ENCODE measurements around the gene SYT5. TPM values are rescaled to one million over a fixed set of nuclear protein-coding genes. Genes with fewer than 3 reads are reported as not detected.

Gene SYT5
- total and polyA plus RNA-seq, 2 donors (not counting 1 experiment from before 2014, with no cell fraction given) = 0.05 to 0.50 TPM

DNA sequence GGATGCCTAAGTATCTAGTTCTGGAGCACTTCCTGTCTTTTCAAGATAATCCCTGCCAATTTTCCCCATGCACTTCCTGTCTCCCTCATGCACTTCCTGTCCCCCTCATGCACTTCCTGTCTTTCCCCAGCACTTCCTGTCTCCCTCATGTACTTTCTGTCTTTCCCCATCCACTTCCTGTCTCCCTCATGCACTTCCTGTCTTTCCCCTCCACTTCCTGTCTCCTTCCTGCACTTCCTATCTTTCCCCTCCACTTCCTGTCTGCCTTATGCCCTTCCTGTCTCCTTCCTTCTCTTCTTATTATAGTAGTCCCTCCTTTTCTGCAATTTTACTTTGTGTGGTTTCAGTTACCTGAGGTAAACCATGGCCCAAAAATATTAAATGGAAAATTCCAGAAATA is 28.1 kb downstream of the SYT5 start:
- TF ChIP-seq, protein P1, sequence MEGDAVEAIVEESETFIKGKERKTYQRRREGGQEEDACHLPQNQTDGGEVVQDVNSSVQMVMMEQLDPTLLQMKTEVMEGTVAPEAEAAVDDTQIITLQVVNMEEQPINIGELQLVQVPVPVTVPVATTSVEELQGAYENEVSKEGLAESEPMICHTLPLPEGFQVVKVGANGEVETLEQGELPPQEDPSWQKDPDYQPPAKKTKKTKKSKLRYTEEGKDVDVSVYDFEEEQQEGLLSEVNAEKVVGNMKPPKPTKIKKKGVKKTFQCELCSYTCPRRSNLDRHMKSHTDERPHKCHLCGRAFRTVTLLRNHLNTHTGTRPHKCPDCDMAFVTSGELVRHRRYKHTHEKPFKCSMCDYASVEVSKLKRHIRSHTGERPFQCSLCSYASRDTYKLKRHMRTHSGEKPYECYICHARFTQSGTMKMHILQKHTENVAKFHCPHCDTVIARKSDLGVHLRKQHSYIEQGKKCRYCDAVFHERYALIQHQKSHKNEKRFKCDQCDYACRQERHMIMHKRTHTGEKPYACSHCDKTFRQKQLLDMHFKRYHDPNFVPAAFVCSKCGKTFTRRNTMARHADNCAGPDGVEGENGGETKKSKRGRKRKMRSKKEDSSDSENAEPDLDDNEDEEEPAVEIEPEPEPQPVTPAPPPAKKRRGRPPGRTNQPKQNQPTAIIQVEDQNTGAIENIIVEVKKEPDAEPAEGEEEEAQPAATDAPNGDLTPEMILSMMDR (conservative IDR thresholded peaks at IDR 0.05 in 1 of 2, IDR thresholded peaks at IDR 0.05 in 1 of 2; ENCODE audit: low read depth in 1 of 2, low read length in 2 of 2) = no peak
- no peak for TF ChIP-seq EZH2 (IDR thresholded peaks at IDR 0.05; ENCODE audit: low read length, missing control alignments)
- H3K9ac ChIP-seq (ENCODE audit: insufficient read depth, low read length) = no peak overlapping the region
- no peaks in the 10 kb centered on the region for H3K36me3 ChIP-seq (ENCODE audit: control insufficient read depth, insufficient read depth, low read length)
- H3K27ac ChIP-seq (ENCODE audit: insufficient read depth, low read length) = no peak overlapping the region
- H2AFZ ChIP-seq (ENCODE audit: low read length) = peak overlapping the region; percentile 34
- H4K20me1 ChIP-seq (ENCODE audit: control insufficient read depth, extremely low read depth, insufficient read depth, low read length) = no peaks in the 10 kb centered on the region
- H3K9me3 ChIP-seq (ENCODE audit: control insufficient read depth, insufficient read depth, low read depth, low read length) = no peaks in the 10 kb centered on the region
- DNase-seq (ENCODE audit: low read depth in 2 of 2) = no peak
- H3K79me2 ChIP-seq (ENCODE audit: control insufficient read depth, insufficient read depth, low read length) = no peaks in the 10 kb centered on the region
- H3K27me3 ChIP-seq (ENCODE audit: control insufficient read depth, insufficient read depth, low read length) = peaks cover 13% of the 10 kb centered on the region
- H3K4me2 ChIP-seq (ENCODE audit: extremely low read depth, insufficient read depth, low read length) = no peak overlapping the region
- H3K4me1 ChIP-seq (ENCODE audit: control insufficient read depth, extremely low read depth, insufficient read depth, low read length) = no peaks in the 10 kb centered on the region
- H3K4me3 ChIP-seq (replicated peaks in 1 of 4; ENCODE audit: control extremely low read depth in 1 of 4, insufficient read depth in 1 of 4, low read depth in 3 of 4, low read length in 4 of 4) = no peak overlapping the region

DNA sequence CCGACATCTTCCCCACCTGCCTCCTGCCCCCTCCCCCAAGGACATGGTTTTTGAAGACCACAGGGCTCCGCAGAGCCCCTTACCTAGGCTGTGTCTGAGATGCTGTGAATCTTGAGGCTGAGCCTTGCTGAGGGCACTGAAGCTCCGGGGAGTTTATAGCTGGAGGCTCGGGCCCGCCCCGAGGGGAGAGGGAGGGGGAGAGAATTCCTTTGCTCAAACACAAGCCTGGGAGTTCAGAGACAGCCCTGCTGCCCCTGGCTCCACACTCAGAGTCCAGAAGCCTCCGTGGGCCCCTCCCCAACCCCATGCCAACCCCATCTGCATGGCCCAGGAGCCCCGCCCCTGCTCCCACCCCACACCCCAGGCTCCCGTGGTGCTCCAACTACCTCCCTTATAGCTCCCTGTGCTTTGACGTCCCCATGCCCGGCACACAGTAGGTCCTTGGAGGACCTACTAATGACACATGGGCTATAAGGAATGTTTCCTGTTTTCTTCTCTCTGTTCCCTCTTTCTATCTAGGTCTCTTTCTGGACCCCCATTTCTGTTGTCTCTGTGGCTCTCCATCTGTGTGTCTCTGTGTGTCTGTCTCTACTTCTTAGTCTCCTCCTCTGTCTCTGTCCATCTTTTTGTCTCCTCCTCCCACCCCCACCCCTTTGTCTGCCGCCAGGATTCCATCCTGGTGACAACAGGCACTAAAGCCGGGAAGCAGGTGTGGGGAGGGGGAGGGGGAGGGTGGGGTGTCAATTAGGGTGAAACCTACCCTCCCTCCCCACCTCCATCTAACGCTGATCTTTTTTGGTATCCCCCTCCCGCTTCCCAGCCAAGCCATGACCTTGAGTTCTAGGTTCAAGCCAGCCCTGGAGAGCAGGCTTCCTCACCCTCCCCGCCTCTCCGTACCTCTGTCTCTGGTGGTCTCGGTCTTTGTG is 30.7 kb downstream of the SYT5 start, which contains the start of gene TNNT1:
TNNT1 (minus strand) TSS at position 129 of the 926 bp plus-strand sequence. CDS start 2,049 bp downstream, outside the sequence.
- TF ChIP-seq, protein P1 (conservative IDR thresholded peaks at IDR 0.05 in 1 of 2, IDR thresholded peaks at IDR 0.05 in 1 of 2; ENCODE audit: low read depth in 1 of 2, low read length in 2 of 2) = no peak
- TF ChIP-seq EZH2 (IDR thresholded peaks at IDR 0.05; ENCODE audit: low read length, missing control alignments) = peak; percentile 26
- DNase-seq (ENCODE audit: low read depth in 2 of 2) = no peak
- Histone ChIP-seq H2AFZ (ENCODE audit: low read length) (no peak within 1 kb of the TSS), H3K9me3 (ENCODE audit: control insufficient read depth, insufficient read depth, low read depth, low read length) (no peaks in the 10 kb centered on the region), H3K36me3 (ENCODE audit: control insufficient read depth, insufficient read depth, low read length) (no peaks in the 10 kb centered on the region), H3K27me3 (ENCODE audit: control insufficient read depth, insufficient read depth, low read length) (peaks cover 18% of the 10 kb centered on the region), H3K4me3 (replicated peaks in 1 of 4; ENCODE audit: control extremely low read depth in 1 of 4, insufficient read depth in 1 of 4, low read depth in 3 of 4, low read length in 4 of 4) (no peak within 1 kb of the TSS), H4K20me1 (ENCODE audit: control insufficient read depth, extremely low read depth, insufficient read depth, low read length) (no peaks in the 10 kb centered on the region), H3K4me1 (ENCODE audit: control insufficient read depth, extremely low read depth, insufficient read depth, low read length) (no peaks in the 10 kb centered on the region), H3K79me2 (ENCODE audit: control insufficient read depth, insufficient read depth, low read length) (no peaks in the 10 kb centered on the region), H3K27ac (ENCODE audit: insufficient read depth, low read length) (no peak within 1 kb of the TSS), H3K4me2 (ENCODE audit: extremely low read depth, insufficient read depth, low read length) (no peak within 1 kb of the TSS), H3K9ac (ENCODE audit: insufficient read depth, low read length) (no peak within 1 kb of the TSS)

DNA sequence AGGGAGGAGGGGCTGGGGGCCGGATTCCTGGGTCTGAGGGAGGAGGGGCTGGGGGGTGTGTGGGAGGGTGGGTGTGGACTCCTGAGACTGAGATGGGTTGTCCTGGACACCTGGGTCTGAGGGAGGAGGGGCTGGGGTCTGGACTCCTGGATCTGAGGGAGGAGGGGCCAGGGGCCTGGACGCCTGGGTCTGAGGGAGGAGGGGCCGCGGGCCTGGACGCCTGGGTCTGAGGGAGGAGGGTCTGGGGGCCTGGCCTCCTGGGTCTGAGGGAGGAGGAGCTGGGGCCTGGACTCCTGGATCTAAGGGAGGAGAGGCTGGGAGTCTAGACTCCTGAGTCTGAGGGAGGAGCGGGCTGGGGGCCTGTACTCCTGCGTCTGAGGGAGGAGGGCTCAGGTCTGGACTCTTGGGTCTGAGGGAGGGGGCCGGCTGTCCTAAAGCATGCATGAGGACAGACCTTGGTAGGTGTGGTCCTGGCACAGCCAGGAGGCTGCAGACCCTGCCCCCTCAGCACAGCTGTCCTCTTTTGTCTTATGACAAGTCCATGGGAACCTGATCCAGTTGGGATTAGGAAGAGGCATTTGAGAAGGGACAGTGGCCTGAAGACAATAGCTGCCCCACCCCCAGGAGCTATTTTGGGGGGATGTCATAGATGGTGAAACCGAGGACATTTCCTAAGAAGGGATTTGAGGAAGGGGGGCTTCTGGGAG is 32.4 kb downstream of the SYT5 start:
- no peak for TF ChIP-seq EZH2 (IDR thresholded peaks at IDR 0.05; ENCODE audit: low read length, missing control alignments)
- TF ChIP-seq, protein P1 (conservative IDR thresholded peaks at IDR 0.05 in 1 of 2, IDR thresholded peaks at IDR 0.05 in 1 of 2; ENCODE audit: low read depth in 1 of 2, low read length in 2 of 2) = no peak
- Histone ChIP-seq H3K27me3 (ENCODE audit: control insufficient read depth, insufficient read depth, low read length) (peaks cover 25% of the 10 kb centered on the region), H3K4me2 (ENCODE audit: extremely low read depth, insufficient read depth, low read length) (no peak overlapping the region)

More for the DNA sequence above, 32.4 kb downstream of the SYT5 start:
- H3K79me2 ChIP-seq (ENCODE audit: control insufficient read depth, insufficient read depth, low read length) = no peaks in the 10 kb centered on the region
- no peaks in the 10 kb centered on the region for H3K36me3 ChIP-seq (ENCODE audit: control insufficient read depth, insufficient read depth, low read length)
- no peak overlapping the region for H2AFZ ChIP-seq (ENCODE audit: low read length)
- no peak overlapping the region for H3K4me3 ChIP-seq (replicated peaks in 1 of 4; ENCODE audit: control extremely low read depth in 1 of 4, insufficient read depth in 1 of 4, low read depth in 3 of 4, low read length in 4 of 4)
- H3K27ac ChIP-seq (ENCODE audit: insufficient read depth, low read length) = no peak overlapping the region
- no peak for DNase-seq (ENCODE audit: low read depth in 2 of 2)
- H3K9ac ChIP-seq (ENCODE audit: insufficient read depth, low read length) = no peak overlapping the region
- no peaks in the 10 kb centered on the region for H3K4me1 ChIP-seq (ENCODE audit: control insufficient read depth, extremely low read depth, insufficient read depth, low read length)
- H4K20me1 ChIP-seq (ENCODE audit: control insufficient read depth, extremely low read depth, insufficient read depth, low read length) = no peaks in the 10 kb centered on the region
- no peaks in the 10 kb centered on the region for H3K9me3 ChIP-seq (ENCODE audit: control insufficient read depth, insufficient read depth, low read depth, low read length)
